Fibroblast of skin of right quadriceps (primary cell): ENCODE measurements around the gene RAF1.
"Not testable (repeated sequence)": the region's sequence is repeated elsewhere in the genome, so short reads cannot be mapped to it uniquely, and the experiment has no call there.

Source experiments
- DNase-seq: peaks from one replicate; pipeline ENCODE4 v3.0.0-alpha.2; 2013

RAF1 gene

GRCh38 chr3:12675115-12675810 is 11.3 kb upstream of the RAF1 start:
- DNase-seq: no peak

- DNase-seq: not testable (repeated sequence)
Observed at GRCh38 chr3:12673956-12674736, 10.2 kb upstream of the RAF1 start.

GRCh38 chr3:12671120-12671450 is 7.2 kb upstream of the RAF1 start:
- DNase-seq: no peak

- DNase-seq: no peak
Observed at GRCh38 chr3:12670365-12671119, 6.6 kb upstream of the RAF1 start.

GRCh38 chr3:12663401-12663935 is 449 bp downstream of the RAF1 start:
- DNase-seq: peak; percentile 17

- DNase-seq: peak; percentile 24
Observed at GRCh38 chr3:12662593-12663400, 1.1 kb downstream of the RAF1 start.

- DNase-seq: no peak
Observed at GRCh38 chr3:12661926-12662592, 1.9 kb downstream of the RAF1 start.

GRCh38 chr3:12661375-12661774 is 2.5 kb downstream of the RAF1 start:
- not testable (repeated sequence) for DNase-seq

GRCh38 chr3:12660196-12660595 is 3.7 kb downstream of the RAF1 start:
- no peak for DNase-seq

- DNase-seq: peak; percentile 23
Observed at GRCh38 chr3:12659316-12660015, 4.5 kb downstream of the RAF1 start.

GRCh38 chr3:12658593-12659058 is 5.3 kb downstream of the RAF1 start:
- peak; percentile 95 for DNase-seq

GRCh38 chr3:12656850-12657249 is 7.1 kb downstream of the RAF1 start:
- DNase-seq: no peak

- no peak for DNase-seq
Observed at GRCh38 chr3:12656193-12656592, 7.7 kb downstream of the RAF1 start.

GRCh38 chr3:12655701-12656100 is 8.2 kb downstream of the RAF1 start:
- no peak for DNase-seq

GRCh38 chr3:12653747-12654146 is 10.2 kb downstream of the RAF1 start:
- DNase-seq: no peak

GRCh38 chr3:12648384-12648959 is 15.4 kb downstream of the RAF1 start:
- DNase-seq: no peak

GRCh38 chr3:12644331-12644937 is 19.5 kb downstream of the RAF1 start:
- DNase-seq: peak; percentile 75

GRCh38 chr3:12643724-12644123 is 20.2 kb downstream of the RAF1 start:
- peak; percentile 26 for DNase-seq

- no peak for DNase-seq
Observed at GRCh38 chr3:12643010-12643380, 20.9 kb downstream of the RAF1 start.

- DNase-seq: not testable (repeated sequence)
Observed at GRCh38 chr3:12640853-12641252, 23.1 kb downstream of the RAF1 start.
